ENCODE results near the gene GBGT1.

GBGT1 gene

GRCh38 chr9:133155156-133155555 lies 8.6 kb downstream of the GBGT1 start:
- Histone ChIP-seq H3K27me3 (ENCODE audit: insufficient read depth, poor library complexity, severe bottlenecking) (no peaks in the 10 kb centered on the region), H3K27ac (ENCODE audit: poor library complexity, severe bottlenecking) (no peak overlapping the region), H3K4me3 (ENCODE audit: severe bottlenecking) (no peak overlapping the region), H3K36me3 (ENCODE audit: low read depth) (no peaks in the 10 kb centered on the region), H3K4me1 (ENCODE audit: insufficient read depth, poor library complexity, severe bottlenecking) (no peaks in the 10 kb centered on the region), H3K9me3 (ENCODE audit: severe bottlenecking) (no peaks in the 10 kb centered on the region)
- no peak for TF ChIP-seq CTCF (IDR thresholded peaks at IDR 0.05; ENCODE audit: poor library complexity, severe bottlenecking)
- DNase-seq (ENCODE audit: low spot score) (peak; percentile 29), ATAC-seq (ENCODE audit: low read depth) (no peak)

- DNase-seq (ENCODE audit: low spot score) = peak; percentile 49
- no peak for TF ChIP-seq CTCF (IDR thresholded peaks at IDR 0.05; ENCODE audit: poor library complexity, severe bottlenecking)
- Histone ChIP-seq H3K4me1 (ENCODE audit: insufficient read depth, poor library complexity, severe bottlenecking) (no peaks in the 10 kb centered on the region), H3K27ac (ENCODE audit: poor library complexity, severe bottlenecking) (no peak overlapping the region), H3K27me3 (ENCODE audit: insufficient read depth, poor library complexity, severe bottlenecking) (no peaks in the 10 kb centered on the region), H3K36me3 (ENCODE audit: low read depth) (no peaks in the 10 kb centered on the region), H3K9me3 (ENCODE audit: severe bottlenecking) (no peaks in the 10 kb centered on the region), H3K4me3 (ENCODE audit: severe bottlenecking) (no peak overlapping the region)
- ATAC-seq (ENCODE audit: low read depth) = no peak
Observed at GRCh38 chr9:133154097-133154989, 9.4 kb downstream of the GBGT1 start.

- no peak for TF ChIP-seq CTCF (IDR thresholded peaks at IDR 0.05; ENCODE audit: poor library complexity, severe bottlenecking)
- H3K4me3 ChIP-seq (ENCODE audit: severe bottlenecking) = no peak overlapping the region
- no peak for ATAC-seq (ENCODE audit: low read depth)
- H3K27me3 ChIP-seq (ENCODE audit: insufficient read depth, poor library complexity, severe bottlenecking) = no peaks in the 10 kb centered on the region
- no peaks in the 10 kb centered on the region for H3K9me3 ChIP-seq (ENCODE audit: severe bottlenecking)
- no peaks in the 10 kb centered on the region for H3K36me3 ChIP-seq (ENCODE audit: low read depth)
- H3K27ac ChIP-seq (ENCODE audit: poor library complexity, severe bottlenecking) = no peak overlapping the region
- DNase-seq (ENCODE audit: low spot score) = peak; percentile 57
- H3K4me1 ChIP-seq (ENCODE audit: insufficient read depth, poor library complexity, severe bottlenecking) = no peaks in the 10 kb centered on the region
Observed at GRCh38 chr9:133153227-133154096, 10.3 kb downstream of the GBGT1 start.

- Histone ChIP-seq H3K4me3 (ENCODE audit: severe bottlenecking) (no peak overlapping the region), H3K9me3 (ENCODE audit: severe bottlenecking) (no peaks in the 10 kb centered on the region), H3K36me3 (ENCODE audit: low read depth) (no peaks in the 10 kb centered on the region), H3K4me1 (ENCODE audit: insufficient read depth, poor library complexity, severe bottlenecking) (peaks cover 5% of the 10 kb centered on the region), H3K27me3 (ENCODE audit: insufficient read depth, poor library complexity, severe bottlenecking) (no peaks in the 10 kb centered on the region), H3K27ac (ENCODE audit: poor library complexity, severe bottlenecking) (no peak overlapping the region)
- no peak for TF ChIP-seq CTCF (IDR thresholded peaks at IDR 0.05; ENCODE audit: poor library complexity, severe bottlenecking)
- peak; percentile 45 for DNase-seq (ENCODE audit: low spot score)
- ATAC-seq (ENCODE audit: low read depth) = no peak
Observed at GRCh38 chr9:133151601-133152525, 11.9 kb downstream of the GBGT1 start.

Data from RWPE2 (cell line).